ENCODE results near the gene MLPH.

Gene MLPH

GRCh38 chr2:237486819-237487448 lies at the start of gene MLPH:
Gene MLPH, plus strand, starts transcription at chr2:237487251. Its CDS starts 6,176 bp downstream, at chr2:237493427.
- DNase-seq (ENCODE audit: low spot score) = no peak

- DNase-seq (ENCODE audit: low spot score) = no peak
Measured at GRCh38 chr2:237437566-237437965, 49.5 kb upstream of the MLPH start.

- no peak for DNase-seq (ENCODE audit: low spot score)
Measured at GRCh38 chr2:237438080-237438940, 48.7 kb upstream of the MLPH start.

GRCh38 chr2:237440819-237441281 lies 46.2 kb upstream of the MLPH start:
- peak; percentile 92 for DNase-seq (ENCODE audit: low spot score)

- peak; percentile 68 for DNase-seq (ENCODE audit: low spot score)
Measured at GRCh38 chr2:237441605-237442274, 45.3 kb upstream of the MLPH start.

- DNase-seq (ENCODE audit: low spot score) = no peak
Measured at GRCh38 chr2:237444071-237444470, 43.0 kb upstream of the MLPH start.

GRCh38 chr2:237445611-237446337 lies 41.3 kb upstream of the MLPH start:
- no peak for DNase-seq (ENCODE audit: low spot score)

GRCh38 chr2:237446338-237446665 lies 40.7 kb upstream of the MLPH start:
- no peak for DNase-seq (ENCODE audit: low spot score)

- no peak for DNase-seq (ENCODE audit: low spot score)
Measured at GRCh38 chr2:237447496-237447895, 39.6 kb upstream of the MLPH start.

- DNase-seq (ENCODE audit: low spot score) = no peak
Measured at GRCh38 chr2:237448171-237448570, 38.9 kb upstream of the MLPH start.

- DNase-seq (ENCODE audit: low spot score) = no peak
Measured at GRCh38 chr2:237448626-237449025, 38.4 kb upstream of the MLPH start.

GRCh38 chr2:237449193-237449881 lies 37.7 kb upstream of the MLPH start:
- no peak for DNase-seq (ENCODE audit: low spot score)

- no peak for DNase-seq (ENCODE audit: low spot score)
Measured at GRCh38 chr2:237450108-237450507, 36.9 kb upstream of the MLPH start.

GRCh38 chr2:237450583-237450982 lies 36.5 kb upstream of the MLPH start:
- DNase-seq (ENCODE audit: low spot score) = no peak

GRCh38 chr2:237451643-237452469 lies 35.2 kb upstream of the MLPH start:
- DNase-seq (ENCODE audit: low spot score) = no peak

- DNase-seq (ENCODE audit: low spot score) = no peak
Measured at GRCh38 chr2:237452861-237453260, 34.2 kb upstream of the MLPH start.

GRCh38 chr2:237453671-237454070 lies 33.4 kb upstream of the MLPH start:
- no peak for DNase-seq (ENCODE audit: low spot score)

GRCh38 chr2:237455764-237456163 lies 31.3 kb upstream of the MLPH start:
- no peak for DNase-seq (ENCODE audit: low spot score)

GRCh38 chr2:237456200-237456843 lies 30.7 kb upstream of the MLPH start:
- no peak for DNase-seq (ENCODE audit: low spot score)

- DNase-seq (ENCODE audit: low spot score) = no peak
Measured at GRCh38 chr2:237457388-237457941, 29.6 kb upstream of the MLPH start.
